Endothelial cell of hepatic sinusoid (primary cell): ENCODE measurements around the gene DENND1B.

Experiments
- in situ Hi-C: cut with HindIII; loops from 2 replicates; pipeline ENCODE4 v1.10.0; 2017; ENCODE audit warnings: low sequenced_read_pairs

The DENND1B gene

GRCh38 chr1:197690074-197690473 lies 85.2 kb downstream of the DENND1B start:
- in situ Hi-C loops, result no loop called here

DNA sequence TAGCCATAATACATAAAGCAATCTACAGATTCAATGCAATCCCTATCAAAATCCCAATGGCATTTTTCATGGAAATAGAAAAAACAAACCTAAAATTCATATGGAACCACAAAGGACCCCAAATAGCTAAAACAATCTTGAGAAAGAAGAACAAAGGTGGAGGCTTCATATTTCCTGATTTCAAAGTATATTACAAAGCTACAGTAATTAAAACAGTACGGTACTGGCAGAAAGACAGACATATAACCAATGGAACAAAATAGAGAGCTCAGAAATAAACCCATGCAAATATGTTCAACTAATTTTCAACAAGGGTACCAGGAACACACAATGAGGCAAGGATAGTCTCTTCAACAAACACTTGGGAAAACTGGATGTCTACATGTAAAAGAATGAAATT lies 87.0 kb downstream of the DENND1B start:
- in situ Hi-C loops, result no loop called here

GRCh38 chr1:197686702-197687355 lies 88.5 kb downstream of the DENND1B start:
- in situ Hi-C loops, result no loop called here

- in situ Hi-C loops, result no loop called here
These were observed 89.0 kb downstream of the DENND1B start for GRCh38 chr1:197686231-197686630.

DNA sequence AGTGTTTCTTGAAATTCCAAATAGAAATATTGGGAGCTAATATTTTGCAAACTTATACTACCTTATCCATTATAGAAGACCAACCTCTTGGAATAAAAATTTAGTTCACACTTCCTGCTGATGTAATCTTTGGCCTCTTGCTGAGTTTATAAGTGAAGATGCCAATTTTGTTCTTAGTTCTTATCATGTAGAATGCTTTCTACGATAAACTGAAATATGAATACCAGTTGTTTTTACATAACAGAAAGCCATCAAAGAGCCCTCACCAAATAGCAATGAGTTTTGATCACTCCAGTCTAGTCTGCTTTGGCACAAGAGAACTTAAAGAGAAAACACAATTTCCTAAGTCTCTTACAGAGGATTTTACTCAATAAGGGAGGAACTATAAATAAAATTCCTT lies 89.5 kb downstream of the DENND1B start:
- in situ Hi-C loops, result no loop called here

GRCh38 chr1:197683895-197684553 lies 91.3 kb downstream of the DENND1B start:
- in situ Hi-C loops, result no loop called here

- in situ Hi-C loops, result no loop called here
These were observed 92.0 kb downstream of the DENND1B start for GRCh38 chr1:197683280-197683679.

DNA sequence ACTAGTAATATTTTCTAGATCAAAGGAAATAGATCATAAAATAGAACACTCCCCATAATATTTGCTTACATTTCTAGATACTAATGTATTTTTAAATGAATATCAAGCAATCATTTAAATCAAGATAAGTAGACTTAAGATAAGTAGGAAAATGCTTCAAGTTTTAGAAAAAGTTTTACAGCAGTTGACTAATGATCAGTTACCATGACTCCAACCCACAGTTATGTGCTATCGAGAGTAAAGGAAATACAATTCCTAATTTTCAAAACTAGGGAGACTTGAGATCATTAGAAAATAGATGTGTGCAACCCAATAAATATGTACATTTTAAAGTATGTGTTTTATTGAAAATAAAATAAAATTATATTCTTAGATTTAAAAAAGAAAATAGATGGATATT lies 95.0 kb downstream of the DENND1B start:
- in situ Hi-C loops, result no loop called here

- in situ Hi-C loops, result no loop called here
These were observed 97.5 kb downstream of the DENND1B start for GRCh38 chr1:197677752-197678295.

DNA sequence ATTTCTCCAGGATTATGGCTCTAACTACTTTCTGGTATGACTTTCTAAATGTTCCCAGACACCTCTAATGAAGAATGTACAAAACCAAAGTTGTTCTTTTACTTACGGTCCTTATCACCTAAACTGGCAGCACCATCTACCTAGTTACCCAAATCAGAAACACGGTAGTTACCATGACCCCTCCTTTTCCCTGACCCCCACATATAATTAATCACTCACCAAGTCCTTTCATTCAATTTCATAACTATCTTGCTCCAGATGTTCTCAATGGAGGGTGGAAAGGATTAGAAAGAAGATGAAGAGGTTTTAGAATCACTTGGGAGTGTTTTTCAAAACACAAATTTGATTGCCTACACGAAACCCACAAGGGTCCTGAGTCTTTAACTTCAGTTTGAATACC lies 98.0 kb downstream of the DENND1B start:
- in situ Hi-C loops, result no loop called here

- in situ Hi-C loops, result no loop called here
These were observed 99.6 kb downstream of the DENND1B start for GRCh38 chr1:197675583-197676208.

DNA sequence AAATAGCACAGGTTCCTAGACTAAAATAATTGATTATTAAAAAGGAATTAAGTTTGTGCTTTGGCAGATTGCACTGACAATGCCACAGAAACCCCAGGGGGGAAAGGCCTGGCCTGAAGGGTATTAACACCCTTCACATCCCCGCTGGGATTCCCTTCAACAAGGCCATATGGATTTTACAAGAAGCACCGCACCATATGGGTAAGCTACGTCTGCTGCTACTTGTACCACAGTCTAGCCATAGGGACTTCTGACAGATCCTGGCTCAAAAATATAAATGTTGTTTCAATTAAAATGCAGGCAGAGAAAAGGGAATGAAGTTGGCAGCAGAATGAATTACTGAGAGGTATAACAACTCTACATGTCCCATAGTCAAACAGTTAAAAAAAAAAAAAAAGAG lies 101.0 kb downstream of the DENND1B start:
- in situ Hi-C loops, result no loop called here

- in situ Hi-C loops, result no loop called here
These were observed 102.0 kb downstream of the DENND1B start for GRCh38 chr1:197673292-197673691.

DNA sequence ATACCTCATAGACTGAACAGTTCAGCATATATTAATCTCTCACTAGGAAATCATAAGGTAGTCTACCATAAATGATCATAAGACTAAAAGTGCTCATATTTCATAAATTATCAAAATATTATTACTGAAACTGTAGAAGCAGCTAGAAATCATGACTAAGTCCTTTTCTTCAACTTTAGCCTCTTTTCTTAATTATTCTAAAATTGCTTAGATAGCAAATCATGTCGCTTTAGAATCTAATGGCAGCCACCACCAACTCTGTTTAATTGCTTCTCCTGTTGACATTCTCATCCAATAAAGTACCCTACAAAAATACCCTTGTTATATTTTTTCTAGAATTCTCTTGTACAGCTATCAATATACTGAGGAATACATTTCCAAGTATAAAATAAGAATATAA lies 102.9 kb downstream of the DENND1B start:
- in situ Hi-C loops, result no loop called here

DNA sequence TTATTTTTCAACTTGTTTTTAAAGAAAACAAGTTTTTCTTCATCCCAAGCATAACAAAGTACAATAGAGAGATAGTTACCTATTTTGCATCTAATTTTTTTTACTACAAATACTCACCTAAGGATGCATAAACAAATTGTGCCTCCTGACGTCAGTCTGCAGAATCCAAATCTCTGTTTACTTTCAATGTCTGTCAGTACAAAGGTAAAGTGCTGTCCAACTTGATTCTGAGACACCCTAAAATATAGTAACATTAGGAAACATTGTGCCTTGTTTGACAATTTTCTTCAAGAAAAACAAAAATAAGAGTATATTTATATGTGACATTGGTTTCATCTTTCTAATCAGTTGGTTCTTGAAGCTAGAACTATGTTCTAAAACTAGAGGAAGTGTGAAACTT lies 103.4 kb downstream of the DENND1B start:
- in situ Hi-C loops, result no loop called here

GRCh38 chr1:197671140-197671539 lies 104.1 kb downstream of the DENND1B start:
- in situ Hi-C loops, result no loop called here

DNA sequence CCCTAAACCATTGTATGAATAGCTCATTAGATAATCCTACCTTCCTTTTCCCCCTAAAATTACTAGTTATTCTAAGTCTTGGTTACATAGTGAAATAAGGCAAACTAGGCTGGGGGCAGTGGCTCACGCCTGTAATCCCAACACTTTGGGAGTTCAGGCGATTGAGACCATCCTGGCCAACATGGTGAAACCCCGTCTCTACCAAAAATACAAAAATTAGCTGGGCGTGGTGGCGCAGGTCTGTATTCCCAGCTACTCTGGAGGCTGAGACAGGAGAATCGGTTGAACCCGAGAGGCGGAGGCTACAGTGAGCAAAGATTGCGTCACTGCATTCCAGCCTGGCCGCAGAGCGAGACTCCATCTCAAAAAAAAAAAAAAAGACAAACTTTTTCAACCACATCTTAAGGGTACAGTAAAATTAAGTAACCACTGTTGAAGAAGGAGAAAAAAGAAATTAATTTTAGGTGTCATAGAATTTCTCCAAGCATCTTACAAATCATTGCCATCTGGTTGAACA lies 108.5 kb downstream of the DENND1B start:
- in situ Hi-C loops, result no loop called here

GRCh38 chr1:197664391-197664790 lies 110.9 kb downstream of the DENND1B start:
- in situ Hi-C loops, result no loop called here

- in situ Hi-C loops, result no loop called here
These were observed 111.9 kb downstream of the DENND1B start for GRCh38 chr1:197663162-197663953.

GRCh38 chr1:197660389-197660788 lies 114.9 kb downstream of the DENND1B start:
- in situ Hi-C loops, result no loop called here

- in situ Hi-C loops, result no loop called here
These were observed 116.1 kb downstream of the DENND1B start for GRCh38 chr1:197659171-197659570.
